HG03520 (cell line): ENCODE data around the gene FHOD1.

ENCODE experiments used
- ATAC-seq: cut with Tn5 transposase; IDR thresholded peaks from one replicate; pipeline ENCODE4 v1.9.1; 2021; ENCODE audit warnings: mild to moderate bottlenecking, moderate library complexity; ENCODE audit not compliant: unreplicated experiment

FHOD1 gene

GRCh38 chr16:67277999-67278772 lies 30.9 kb upstream of the FHOD1 start:
- ATAC-seq = no peak

GRCh38 chr16:67277294-67277998 lies 30.2 kb upstream of the FHOD1 start:
- ATAC-seq = no peak

GRCh38 chr16:67275321-67275720 lies 28.0 kb upstream of the FHOD1 start:
- no peak for ATAC-seq

DNA sequence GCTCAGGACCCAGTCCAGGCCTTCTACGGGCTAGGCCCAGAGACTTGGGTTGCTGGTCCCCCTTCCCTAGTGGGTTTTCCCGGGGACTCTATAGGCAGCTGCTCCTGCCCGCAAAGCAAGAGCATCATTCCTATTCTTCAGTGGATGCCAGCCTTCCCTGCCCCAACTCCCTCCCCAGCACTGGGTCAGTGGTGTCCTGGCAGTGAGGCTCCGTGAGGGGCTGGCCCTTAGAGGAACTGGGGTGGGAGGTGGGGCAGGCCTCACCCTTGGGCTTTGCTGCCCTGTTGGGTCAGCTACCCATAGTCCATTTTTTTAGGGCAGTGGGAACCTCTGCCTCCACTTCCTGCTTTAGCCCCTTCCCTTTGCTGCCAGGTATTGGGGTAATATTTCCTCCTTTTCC lies 24.2 kb upstream of the FHOD1 start:
- no peak for ATAC-seq

GRCh38 chr16:67270931-67271338 lies 23.7 kb upstream of the FHOD1 start:
- ATAC-seq = no peak

GRCh38 chr16:67269766-67270165 lies 22.5 kb upstream of the FHOD1 start:
- ATAC-seq = no peak

GRCh38 chr16:67268136-67268579 lies 20.9 kb upstream of the FHOD1 start:
- no peak for ATAC-seq

GRCh38 chr16:67265834-67266233 lies 18.6 kb upstream of the FHOD1 start:
- ATAC-seq = no peak

DNA sequence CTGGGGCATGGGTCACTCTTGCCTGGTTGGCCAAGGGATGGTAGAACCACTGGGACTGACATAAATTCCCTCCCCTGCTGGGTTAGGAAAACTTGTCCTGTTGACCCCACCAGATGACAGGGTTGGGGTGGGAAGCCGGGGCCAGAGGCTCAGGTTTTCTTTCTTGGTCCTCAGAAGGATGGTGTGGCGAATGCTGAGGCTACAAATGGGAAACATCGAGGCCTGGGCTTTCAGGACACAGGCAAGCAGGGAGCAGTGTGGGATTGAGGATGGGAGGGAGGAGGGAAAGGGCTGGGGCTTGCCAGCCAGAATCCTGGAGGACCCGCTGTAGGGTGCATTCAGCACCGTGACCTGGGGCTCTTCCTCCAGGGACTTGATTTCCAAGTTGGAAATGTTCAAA lies 17.6 kb upstream of the FHOD1 start:
- no peak for ATAC-seq

GRCh38 chr16:67264277-67264676 lies 17.0 kb upstream of the FHOD1 start:
- ATAC-seq = no peak

DNA sequence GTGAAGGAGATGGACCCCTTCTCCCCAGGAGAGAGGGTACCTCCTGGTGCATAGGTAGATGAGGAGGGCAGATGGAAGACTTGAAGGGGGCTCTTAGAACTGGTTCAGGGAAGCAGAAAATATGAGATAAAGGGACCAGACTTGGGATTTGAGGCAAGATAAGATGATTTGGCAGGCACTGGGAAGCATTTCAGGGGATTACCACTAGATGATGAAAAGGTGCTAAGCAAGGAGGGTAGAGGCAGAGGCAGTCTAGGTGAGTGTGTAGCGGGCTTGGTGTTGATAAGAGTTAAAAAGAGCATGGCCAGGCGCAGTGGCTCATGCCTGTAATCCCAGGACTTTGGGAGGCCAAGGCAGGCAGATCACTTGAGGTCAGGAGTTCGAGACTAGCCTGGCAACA lies 15.9 kb upstream of the FHOD1 start:
- ATAC-seq = no peak

GRCh38 chr16:67260426-67261063 lies 13.3 kb upstream of the FHOD1 start:
- ATAC-seq = no peak

DNA sequence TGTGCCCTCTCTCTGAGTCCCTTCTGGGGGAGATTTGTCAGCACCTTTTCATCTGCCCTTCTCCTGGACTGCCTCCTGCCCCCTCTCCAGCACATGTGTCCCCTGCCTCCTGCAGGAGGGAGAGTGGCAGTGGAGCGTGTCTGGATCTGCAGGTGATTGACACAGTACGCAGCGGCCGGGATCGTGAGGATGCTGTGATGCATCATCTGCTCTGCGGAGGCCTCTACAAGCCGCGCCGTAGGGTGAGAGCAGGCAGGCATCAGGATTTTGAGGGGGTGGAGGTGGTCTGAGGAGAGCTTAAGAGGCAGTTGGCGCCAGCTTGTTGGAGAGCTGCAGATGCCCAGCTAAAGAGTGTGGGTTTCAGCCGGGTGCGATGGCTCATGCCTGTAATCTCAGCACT lies 12.4 kb upstream of the FHOD1 start:
- ATAC-seq = no peak

- no peak for ATAC-seq
Observed at GRCh38 chr16:67258161-67258835, 11.0 kb upstream of the FHOD1 start.

- no peak for ATAC-seq
Observed at GRCh38 chr16:67257486-67258160, 10.3 kb upstream of the FHOD1 start.

- no peak for ATAC-seq
Observed at GRCh38 chr16:67256701-67257230, 9.5 kb upstream of the FHOD1 start.

- no peak for ATAC-seq
Observed at GRCh38 chr16:67255553-67256221, 8.4 kb upstream of the FHOD1 start.

GRCh38 chr16:67254801-67255552 lies 7.7 kb upstream of the FHOD1 start:
- no peak for ATAC-seq
